Body of pancreas (tissue), 4 donors: ENCODE data around the gene SLC66A1.

Source experiments
- POLR2A ChIP-seq, 3 donors: fragments of 450-650 bp; IDR thresholded peaks; one replicate each; pipeline ENCODE4 v1.6.1; 2016; ENCODE audit warnings: antibody characterized with exemption in 3 of 3, mild to moderate bottlenecking in 2 of 3
- TF ChIP-seq, protein P1 (sequence below), 7 experiments: fragments of 450-650 bp in 4 of 7; fragments of 200-600 bp in 3 of 7; sonication (generic) in 3 of 7; IDR thresholded peaks; one replicate each; pipeline ENCODE4 v1.5.1; 2016 to 2019; ENCODE audit warnings: antibody characterized with exemption in 7 of 7

DNA sequence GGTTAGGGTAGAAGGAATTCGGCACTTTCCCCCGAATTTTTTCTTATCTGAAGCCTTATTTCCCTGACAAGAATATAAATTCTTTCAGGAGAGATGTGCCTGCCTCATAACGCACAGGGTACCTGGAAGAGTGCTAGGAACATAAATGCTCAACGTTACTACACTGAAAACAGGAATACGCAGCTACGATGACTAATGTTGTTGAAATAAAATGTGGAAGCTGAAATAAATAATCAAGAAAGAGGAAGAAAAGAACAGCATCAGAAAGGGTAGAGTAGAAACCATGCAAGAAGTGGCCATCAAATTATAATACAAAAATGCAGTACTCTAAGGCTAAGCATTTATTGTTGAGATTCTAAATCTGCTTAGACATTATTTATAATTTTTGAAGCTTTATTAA is 33.9 kb downstream of the SLC66A1 start:
- TF ChIP-seq POLR2A (IDR thresholded peaks at IDR 0.05): no peak
- TF ChIP-seq, protein P1, sequence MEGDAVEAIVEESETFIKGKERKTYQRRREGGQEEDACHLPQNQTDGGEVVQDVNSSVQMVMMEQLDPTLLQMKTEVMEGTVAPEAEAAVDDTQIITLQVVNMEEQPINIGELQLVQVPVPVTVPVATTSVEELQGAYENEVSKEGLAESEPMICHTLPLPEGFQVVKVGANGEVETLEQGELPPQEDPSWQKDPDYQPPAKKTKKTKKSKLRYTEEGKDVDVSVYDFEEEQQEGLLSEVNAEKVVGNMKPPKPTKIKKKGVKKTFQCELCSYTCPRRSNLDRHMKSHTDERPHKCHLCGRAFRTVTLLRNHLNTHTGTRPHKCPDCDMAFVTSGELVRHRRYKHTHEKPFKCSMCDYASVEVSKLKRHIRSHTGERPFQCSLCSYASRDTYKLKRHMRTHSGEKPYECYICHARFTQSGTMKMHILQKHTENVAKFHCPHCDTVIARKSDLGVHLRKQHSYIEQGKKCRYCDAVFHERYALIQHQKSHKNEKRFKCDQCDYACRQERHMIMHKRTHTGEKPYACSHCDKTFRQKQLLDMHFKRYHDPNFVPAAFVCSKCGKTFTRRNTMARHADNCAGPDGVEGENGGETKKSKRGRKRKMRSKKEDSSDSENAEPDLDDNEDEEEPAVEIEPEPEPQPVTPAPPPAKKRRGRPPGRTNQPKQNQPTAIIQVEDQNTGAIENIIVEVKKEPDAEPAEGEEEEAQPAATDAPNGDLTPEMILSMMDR (IDR thresholded peaks at IDR 0.05): no peak
